HepG2 (cell line): ENCODE measurements around the gene C16orf95. TPM values are rescaled to one million over a fixed set of nuclear protein-coding genes. Genes with fewer than 3 reads are reported as not detected.
A peak's percentile ranks its signal among the peaks of the same experiment; 100 is the strongest.

ENCODE experiments used
- HOXA3 ChIP-seq: sonication (generic); formaldehyde crosslinking; IDR thresholded peaks from 2 replicates; pipeline ENCODE4 v1.5.0; 2020; ENCODE audit warnings: missing genetic modification reagents
- RNF219 ChIP-seq: sonication (generic); formaldehyde crosslinking; IDR thresholded peaks from 2 replicates; pipeline ENCODE4 v1.5.0; 2020; ENCODE audit warnings: mild to moderate bottlenecking, missing genetic modification reagents
- RXRA ChIP-seq: sonication (generic); formaldehyde crosslinking; IDR thresholded peaks from 2 replicates; pipeline ENCODE4 v1.5.1; 2020; ENCODE audit warnings: missing genetic modification reagents
- ZBTB38 ChIP-seq: sonication (generic); formaldehyde crosslinking; IDR thresholded peaks from 2 replicates; pipeline ENCODE4 v1.5.1; 2020; ENCODE audit warnings: mild to moderate bottlenecking, missing genetic modification reagents
- ZNF264 ChIP-seq: sonication (generic); formaldehyde crosslinking; IDR thresholded peaks from 2 replicates; pipeline ENCODE4 v1.4.0; 2020; ENCODE audit warnings: missing genetic modification reagents
- ZNF354B ChIP-seq: sonication (generic); formaldehyde crosslinking; IDR thresholded peaks from 2 replicates; pipeline ENCODE4 v1.8.0; 2022; ENCODE audit warnings: mild to moderate bottlenecking, missing genetic modification reagents
- ZNF451 ChIP-seq: sonication (generic); formaldehyde crosslinking; IDR thresholded peaks from 2 replicates; pipeline ENCODE4 v1.5.0; 2020; ENCODE audit warnings: mild to moderate bottlenecking, missing genetic modification reagents
- ZSCAN20 ChIP-seq: sonication (generic); formaldehyde crosslinking; IDR thresholded peaks from 2 replicates; pipeline ENCODE4 v1.4.0; 2020; ENCODE audit warnings: missing genetic modification reagents, mild to moderate bottlenecking, borderline replicate concordance
- polyA plus RNA-seq, 8 experiments: library from polyadenylated mRNA; depleted of rRNA in 3 of 8; stranded (reverse) in 7 of 8; unstranded in 1 of 8; fragments of >200 nt; fragmentation: Illumina TruSeq in 4 of 8; extraction: Trizol in 4 of 8; gene quantifications; 2 replicates each; pipeline versions ENCODE4 v1.2.1 to v1.2.3, GENCODE V29; 2011 to 2016; ENCODE audit warnings: low read depth in 4 of 8, missing spikeins in 1 of 8, mixed read lengths in 1 of 8; ENCODE audit not compliant: insufficient read depth in 1 of 8
- total RNA-seq, 5 experiments: library from RNA; depleted of rRNA; stranded (reverse); fragments of >200 nt; fragmentation: Illumina TruSeq; extraction: Trizol; gene quantifications; 2 replicates each; pipeline ENCODE4 v1.2.3, GENCODE V29; 2016; ENCODE audit warnings: low read depth in 1 of 5
- TF ChIP-seq, protein P1 (sequence below): sonication (generic); formaldehyde crosslinking; IDR thresholded peaks from 2 replicates; pipeline ENCODE4 v1.4.0; 2020; ENCODE audit warnings: missing genetic modification reagents
- TF ChIP-seq, protein P2 (sequence below): sonication (generic); formaldehyde crosslinking; IDR thresholded peaks from 2 replicates; pipeline ENCODE4; 2020; ENCODE audit warnings: missing genetic modification reagents, mild to moderate bottlenecking, borderline replicate concordance
- TF ChIP-seq, protein P3 (sequence below), 2 experiments: sonication (generic) in 1 of 2; formaldehyde crosslinking in 1 of 2; IDR thresholded peaks; 2 replicates each; pipeline versions ENCODE4 v1.4.0 to v1.6.1; 2018 to 2020; ENCODE audit warnings: missing genetic modification reagents in 2 of 2, borderline replicate concordance in 1 of 2, low read depth in 1 of 2, mild to moderate bottlenecking in 1 of 2, missing biosample characterization in 1 of 2

Gene C16orf95
- total and polyA plus RNA-seq, 2 of the 13 experiments (the other 11 are each of a cell fraction or from before 2014, with no cell fraction given): 2.8 to 8.6 TPM

- no peak for TF ChIP-seq ZNF264 (CRISPR knock-in tag)
- TF ChIP-seq ZNF354B: no peak; the same call in 1 of the 2 replicates
- 0 out of 2 replicates have a peak, but pooled peaks have one; percentile 16 for TF ChIP-seq HOXA3 (CRISPR knock-in tag)
- 0 out of 2 replicates have a peak, but pooled peaks have one; percentile 31 for TF ChIP-seq ZSCAN20
- no peak for TF ChIP-seq ZNF451 (CRISPR knock-in tag)
- peak; percentile 76; the same call in 1 of the 2 replicates for TF ChIP-seq ZBTB38
- TF ChIP-seq RNF219 (CRISPR knock-in tag): no peak
- TF ChIP-seq, protein P1, sequence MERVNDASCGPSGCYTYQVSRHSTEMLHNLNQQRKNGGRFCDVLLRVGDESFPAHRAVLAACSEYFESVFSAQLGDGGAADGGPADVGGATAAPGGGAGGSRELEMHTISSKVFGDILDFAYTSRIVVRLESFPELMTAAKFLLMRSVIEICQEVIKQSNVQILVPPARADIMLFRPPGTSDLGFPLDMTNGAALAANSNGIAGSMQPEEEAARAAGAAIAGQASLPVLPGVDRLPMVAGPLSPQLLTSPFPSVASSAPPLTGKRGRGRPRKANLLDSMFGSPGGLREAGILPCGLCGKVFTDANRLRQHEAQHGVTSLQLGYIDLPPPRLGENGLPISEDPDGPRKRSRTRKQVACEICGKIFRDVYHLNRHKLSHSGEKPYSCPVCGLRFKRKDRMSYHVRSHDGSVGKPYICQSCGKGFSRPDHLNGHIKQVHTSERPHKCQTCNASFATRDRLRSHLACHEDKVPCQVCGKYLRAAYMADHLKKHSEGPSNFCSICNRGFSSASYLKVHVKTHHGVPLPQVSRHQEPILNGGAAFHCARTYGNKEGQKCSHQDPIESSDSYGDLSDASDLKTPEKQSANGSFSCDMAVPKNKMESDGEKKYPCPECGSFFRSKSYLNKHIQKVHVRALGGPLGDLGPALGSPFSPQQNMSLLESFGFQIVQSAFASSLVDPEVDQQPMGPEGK (CRISPR knock-in tag): peak; percentile 71
- no peak for TF ChIP-seq RXRA (CRISPR knock-in tag)
- TF ChIP-seq, protein P2, sequence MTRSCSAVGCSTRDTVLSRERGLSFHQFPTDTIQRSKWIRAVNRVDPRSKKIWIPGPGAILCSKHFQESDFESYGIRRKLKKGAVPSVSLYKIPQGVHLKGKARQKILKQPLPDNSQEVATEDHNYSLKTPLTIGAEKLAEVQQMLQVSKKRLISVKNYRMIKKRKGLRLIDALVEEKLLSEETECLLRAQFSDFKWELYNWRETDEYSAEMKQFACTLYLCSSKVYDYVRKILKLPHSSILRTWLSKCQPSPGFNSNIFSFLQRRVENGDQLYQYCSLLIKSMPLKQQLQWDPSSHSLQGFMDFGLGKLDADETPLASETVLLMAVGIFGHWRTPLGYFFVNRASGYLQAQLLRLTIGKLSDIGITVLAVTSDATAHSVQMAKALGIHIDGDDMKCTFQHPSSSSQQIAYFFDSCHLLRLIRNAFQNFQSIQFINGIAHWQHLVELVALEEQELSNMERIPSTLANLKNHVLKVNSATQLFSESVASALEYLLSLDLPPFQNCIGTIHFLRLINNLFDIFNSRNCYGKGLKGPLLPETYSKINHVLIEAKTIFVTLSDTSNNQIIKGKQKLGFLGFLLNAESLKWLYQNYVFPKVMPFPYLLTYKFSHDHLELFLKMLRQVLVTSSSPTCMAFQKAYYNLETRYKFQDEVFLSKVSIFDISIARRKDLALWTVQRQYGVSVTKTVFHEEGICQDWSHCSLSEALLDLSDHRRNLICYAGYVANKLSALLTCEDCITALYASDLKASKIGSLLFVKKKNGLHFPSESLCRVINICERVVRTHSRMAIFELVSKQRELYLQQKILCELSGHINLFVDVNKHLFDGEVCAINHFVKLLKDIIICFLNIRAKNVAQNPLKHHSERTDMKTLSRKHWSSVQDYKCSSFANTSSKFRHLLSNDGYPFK (CRISPR knock-in tag): peak; percentile 51; the same call in 1 of the 2 replicates
- TF ChIP-seq, protein P3, sequence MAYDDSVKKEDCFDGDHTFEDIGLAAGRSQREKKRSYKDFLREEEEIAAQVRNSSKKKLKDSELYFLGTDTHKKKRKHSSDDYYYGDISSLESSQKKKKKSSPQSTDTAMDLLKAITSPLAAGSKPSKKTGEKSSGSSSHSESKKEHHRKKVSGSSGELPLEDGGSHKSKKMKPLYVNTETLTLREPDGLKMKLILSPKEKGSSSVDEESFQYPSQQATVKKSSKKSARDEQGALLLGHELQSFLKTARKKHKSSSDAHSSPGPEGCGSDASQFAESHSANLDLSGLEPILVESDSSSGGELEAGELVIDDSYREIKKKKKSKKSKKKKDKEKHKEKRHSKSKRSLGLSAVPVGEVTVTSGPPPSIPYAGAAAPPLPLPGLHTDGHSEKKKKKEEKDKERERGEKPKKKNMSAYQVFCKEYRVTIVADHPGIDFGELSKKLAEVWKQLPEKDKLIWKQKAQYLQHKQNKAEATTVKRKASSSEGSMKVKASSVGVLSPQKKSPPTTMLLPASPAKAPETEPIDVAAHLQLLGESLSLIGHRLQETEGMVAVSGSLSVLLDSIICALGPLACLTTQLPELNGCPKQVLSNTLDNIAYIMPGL (CRISPR knock-in tag; IDR thresholded peaks at IDR 0.05; ENCODE audit: borderline replicate concordance in 1 of 2, low read depth in 1 of 2): 0 out of 4 replicates have a peak, but pooled peaks of 1 of the 2 experiments have one; percentile 38
These were observed 7.5 kb upstream of the C16orf95 start (continued) for GRCh38 chr16:87324411-87325275.
